Measurements from ENCODE around the gene SGMS1. TPM values are rescaled to one million over a fixed set of nuclear protein-coding genes. Genes with fewer than 3 reads are reported as not detected.

Gene SGMS1
- total RNA-seq, 2 donors from 2014 or later, result 19.4 to 19.5 TPM

DNA sequence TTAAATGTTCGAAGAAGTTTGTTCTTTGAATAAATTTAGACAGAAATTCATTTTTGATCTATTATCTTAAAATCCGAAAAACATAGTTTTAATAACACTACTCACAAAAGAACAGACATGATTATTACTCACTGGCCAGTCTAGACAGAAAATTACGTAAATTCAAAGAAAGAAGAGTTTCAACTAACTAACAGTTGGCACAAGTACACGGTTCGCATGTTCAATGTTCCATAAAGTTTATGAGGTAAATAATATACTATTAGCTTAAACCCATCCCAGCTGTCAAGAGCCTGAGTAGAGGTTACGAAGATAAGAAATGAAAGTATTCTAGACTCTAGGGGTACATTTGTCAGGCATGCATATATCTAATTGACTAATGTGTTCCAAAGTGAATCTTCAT is 220.7 kb downstream of the SGMS1 start:
- Histone ChIP-seq H3K9me3 (no peaks in the 10 kb centered on the region), H3K36me3 (no peaks in the 10 kb centered on the region), H3K4me1 (no peaks in the 10 kb centered on the region), H3K27ac (no peak overlapping the region), H3K27me3 (no peaks in the 10 kb centered on the region), H3K9ac (ENCODE audit: low read depth in 2 of 2, low read length in 2 of 2) (no peak overlapping the region), H3K4me3 (no peak overlapping the region)
- TF ChIP-seq, protein P1, sequence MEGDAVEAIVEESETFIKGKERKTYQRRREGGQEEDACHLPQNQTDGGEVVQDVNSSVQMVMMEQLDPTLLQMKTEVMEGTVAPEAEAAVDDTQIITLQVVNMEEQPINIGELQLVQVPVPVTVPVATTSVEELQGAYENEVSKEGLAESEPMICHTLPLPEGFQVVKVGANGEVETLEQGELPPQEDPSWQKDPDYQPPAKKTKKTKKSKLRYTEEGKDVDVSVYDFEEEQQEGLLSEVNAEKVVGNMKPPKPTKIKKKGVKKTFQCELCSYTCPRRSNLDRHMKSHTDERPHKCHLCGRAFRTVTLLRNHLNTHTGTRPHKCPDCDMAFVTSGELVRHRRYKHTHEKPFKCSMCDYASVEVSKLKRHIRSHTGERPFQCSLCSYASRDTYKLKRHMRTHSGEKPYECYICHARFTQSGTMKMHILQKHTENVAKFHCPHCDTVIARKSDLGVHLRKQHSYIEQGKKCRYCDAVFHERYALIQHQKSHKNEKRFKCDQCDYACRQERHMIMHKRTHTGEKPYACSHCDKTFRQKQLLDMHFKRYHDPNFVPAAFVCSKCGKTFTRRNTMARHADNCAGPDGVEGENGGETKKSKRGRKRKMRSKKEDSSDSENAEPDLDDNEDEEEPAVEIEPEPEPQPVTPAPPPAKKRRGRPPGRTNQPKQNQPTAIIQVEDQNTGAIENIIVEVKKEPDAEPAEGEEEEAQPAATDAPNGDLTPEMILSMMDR (IDR thresholded peaks at IDR 0.05), result no peak
- DNase-seq, result no peak
- intact Hi-C loops (cut with DNase I), result no loop called here

DNA sequence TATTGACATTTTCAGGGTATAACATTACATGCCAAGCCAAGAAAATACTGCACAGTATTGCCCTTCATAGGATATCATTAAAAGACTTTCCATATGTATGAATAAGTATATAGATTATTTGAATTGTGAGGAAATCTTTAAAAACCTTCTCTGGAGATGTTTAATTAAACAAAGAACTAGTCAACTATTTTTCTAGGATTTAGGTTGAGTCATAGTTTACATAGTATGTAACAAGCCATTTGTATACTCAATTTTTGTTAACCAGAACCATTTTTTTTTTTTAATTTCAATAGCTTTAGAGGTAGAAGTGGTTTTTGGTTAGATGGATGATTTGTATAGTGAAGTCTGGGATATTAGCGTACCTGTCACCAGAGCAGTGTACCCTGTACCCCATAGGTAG is 221.3 kb downstream of the SGMS1 start:
- Histone ChIP-seq H3K4me3 (no peak overlapping the region), H3K9me3 (no peaks in the 10 kb centered on the region), H3K27ac (no peak overlapping the region), H3K9ac (ENCODE audit: low read depth in 2 of 2, low read length in 2 of 2) (no peak overlapping the region), H3K27me3 (no peaks in the 10 kb centered on the region), H3K36me3 (no peaks in the 10 kb centered on the region), H3K4me1 (no peaks in the 10 kb centered on the region)
- TF ChIP-seq, protein P1 (IDR thresholded peaks at IDR 0.05), result no peak
- DNase-seq, result no peak
- intact Hi-C loops (cut with DNase I), result no loop called here

DNA sequence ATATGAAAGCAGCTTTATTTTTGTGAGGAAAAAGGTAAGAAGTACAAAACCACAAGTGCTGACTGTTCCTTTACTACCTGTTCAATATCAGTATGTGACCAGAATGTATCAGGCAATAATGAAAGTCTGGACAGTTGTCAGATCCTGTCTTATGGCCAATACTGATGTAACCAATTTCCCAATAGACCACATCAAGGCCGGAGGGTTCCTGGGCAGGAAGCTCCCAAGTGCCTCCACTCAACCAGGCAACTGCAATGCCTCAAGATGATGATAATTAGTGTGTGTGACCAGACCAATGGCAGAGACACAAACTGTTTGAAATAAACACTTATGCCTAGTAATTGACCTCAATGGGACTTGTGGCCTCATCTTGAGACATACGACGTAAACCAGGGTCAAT is 223.1 kb downstream of the SGMS1 start:
- H3K4me3 ChIP-seq, result no peak overlapping the region
- intact Hi-C loops (cut with DNase I), result no loop called here
- no peaks in the 10 kb centered on the region for H3K9me3 ChIP-seq
- DNase-seq, result no peak
- no peaks in the 10 kb centered on the region for H3K4me1 ChIP-seq
- no peak overlapping the region for H3K27ac ChIP-seq
- TF ChIP-seq, protein P1 (IDR thresholded peaks at IDR 0.05), result no peak
- H3K9ac ChIP-seq (ENCODE audit: low read depth in 2 of 2, low read length in 2 of 2), result no peak overlapping the region
- no peaks in the 10 kb centered on the region for H3K27me3 ChIP-seq
- H3K36me3 ChIP-seq, result no peaks in the 10 kb centered on the region

DNA sequence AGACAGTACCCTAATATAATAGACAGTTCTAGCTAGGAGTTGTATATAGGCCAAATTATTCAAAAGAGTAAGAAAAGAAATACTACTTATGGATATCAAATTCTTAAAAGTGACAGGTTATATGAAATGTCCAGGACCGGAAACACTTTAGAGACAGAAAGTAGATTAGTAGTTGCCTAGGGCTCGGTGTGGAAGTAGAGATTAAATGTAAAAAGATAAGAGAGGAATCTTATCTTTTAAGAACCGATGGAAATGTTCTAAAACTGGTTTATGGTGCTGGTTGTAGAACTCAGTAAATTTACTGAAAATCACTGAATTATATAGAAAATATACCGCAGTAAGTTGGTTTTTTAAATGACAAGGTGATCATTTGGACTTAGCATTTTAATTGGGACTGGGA is 224.9 kb downstream of the SGMS1 start:
- Histone ChIP-seq H3K4me1 (no peaks in the 10 kb centered on the region), H3K27ac (no peak overlapping the region), H3K27me3 (no peaks in the 10 kb centered on the region), H3K9me3 (no peaks in the 10 kb centered on the region), H3K36me3 (no peaks in the 10 kb centered on the region), H3K4me3 (no peak overlapping the region), H3K9ac (ENCODE audit: low read depth in 2 of 2, low read length in 2 of 2) (no peak overlapping the region)
- TF ChIP-seq, protein P1 (IDR thresholded peaks at IDR 0.05), result no peak
- intact Hi-C loops (cut with DNase I), result no loop called here
- DNase-seq, result no peak

DNA sequence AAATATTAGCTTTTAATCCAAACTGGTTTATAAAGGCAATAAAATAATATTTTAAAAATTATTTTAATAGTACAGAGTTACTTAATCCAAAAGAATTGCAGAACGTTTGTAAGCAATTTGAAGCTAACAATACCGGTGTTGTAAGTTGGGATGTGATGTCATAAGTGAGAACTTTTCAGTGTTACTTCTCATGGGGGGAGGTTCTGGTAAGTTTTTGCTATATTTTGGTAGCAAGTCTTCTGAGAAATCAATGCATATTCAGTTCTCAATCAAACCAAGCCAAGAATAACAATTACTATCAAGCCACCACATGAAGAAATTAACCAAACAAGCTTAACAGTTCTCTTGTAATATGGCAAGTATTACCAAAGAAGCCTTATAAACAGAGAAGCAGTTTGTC is 225.4 kb downstream of the SGMS1 start:
- DNase-seq, result no peak
- no peaks in the 10 kb centered on the region for H3K9me3 ChIP-seq
- no peaks in the 10 kb centered on the region for H3K27me3 ChIP-seq
- intact Hi-C loops (cut with DNase I), result no loop called here
- H3K36me3 ChIP-seq, result no peaks in the 10 kb centered on the region
- TF ChIP-seq, protein P1 (IDR thresholded peaks at IDR 0.05), result no peak
- no peaks in the 10 kb centered on the region for H3K4me1 ChIP-seq
- H3K27ac ChIP-seq, result no peak overlapping the region
- no peak overlapping the region for H3K9ac ChIP-seq (ENCODE audit: low read depth in 2 of 2, low read length in 2 of 2)
- no peak overlapping the region for H3K4me3 ChIP-seq
